Keratinocyte (primary cell): ENCODE results near the gene SELENOV.

Source experiments
- EZH2 ChIP-seq: IDR thresholded peaks from one replicate; pipeline ENCODE4 v1.6.1; 2012; ENCODE audit warnings: inconsistent platforms, mild to moderate bottlenecking, low read length, moderate library complexity
- TF ChIP-seq, protein P1 (sequence below), 3 experiments: IDR thresholded peaks in 1 of 3; conservative IDR thresholded peaks in 1 of 3; optimal IDR thresholded peaks in 1 of 3; 2 replicates in 2 of 3; 3 replicates in 1 of 3; pipeline versions ENCODE3 to v1.5.1; 2011; ENCODE audit warnings: low read length in 3 of 3, mild to moderate bottlenecking in 3 of 3, moderate library complexity in 2 of 3, control low read depth in 1 of 3, inconsistent platforms in 1 of 3; ENCODE audit not compliant: insufficient read depth in 2 of 3; ENCODE audit errors: extremely low read depth in 1 of 3

DNA sequence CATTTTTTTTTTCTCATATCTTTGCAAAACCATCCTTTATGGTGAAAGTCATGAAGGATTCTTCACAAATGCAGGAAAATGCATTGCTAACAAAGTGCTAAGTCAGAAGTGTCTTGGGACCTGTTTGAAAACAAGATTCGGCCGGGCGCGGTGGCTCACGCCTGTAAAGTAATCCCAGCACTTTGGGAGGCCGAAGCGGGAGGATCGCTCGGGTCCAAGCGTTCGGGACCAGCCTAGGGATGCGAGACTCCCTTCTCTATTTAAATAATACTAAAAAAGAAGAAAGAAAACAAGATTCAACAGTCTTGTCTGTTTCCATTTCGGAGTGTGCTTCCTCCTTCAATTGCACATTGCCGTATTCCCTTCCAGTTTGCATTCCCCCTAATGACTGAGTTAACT is 16.9 kb downstream of the SELENOV start:
- TF ChIP-seq EZH2, result no peak
- TF ChIP-seq, protein P1, sequence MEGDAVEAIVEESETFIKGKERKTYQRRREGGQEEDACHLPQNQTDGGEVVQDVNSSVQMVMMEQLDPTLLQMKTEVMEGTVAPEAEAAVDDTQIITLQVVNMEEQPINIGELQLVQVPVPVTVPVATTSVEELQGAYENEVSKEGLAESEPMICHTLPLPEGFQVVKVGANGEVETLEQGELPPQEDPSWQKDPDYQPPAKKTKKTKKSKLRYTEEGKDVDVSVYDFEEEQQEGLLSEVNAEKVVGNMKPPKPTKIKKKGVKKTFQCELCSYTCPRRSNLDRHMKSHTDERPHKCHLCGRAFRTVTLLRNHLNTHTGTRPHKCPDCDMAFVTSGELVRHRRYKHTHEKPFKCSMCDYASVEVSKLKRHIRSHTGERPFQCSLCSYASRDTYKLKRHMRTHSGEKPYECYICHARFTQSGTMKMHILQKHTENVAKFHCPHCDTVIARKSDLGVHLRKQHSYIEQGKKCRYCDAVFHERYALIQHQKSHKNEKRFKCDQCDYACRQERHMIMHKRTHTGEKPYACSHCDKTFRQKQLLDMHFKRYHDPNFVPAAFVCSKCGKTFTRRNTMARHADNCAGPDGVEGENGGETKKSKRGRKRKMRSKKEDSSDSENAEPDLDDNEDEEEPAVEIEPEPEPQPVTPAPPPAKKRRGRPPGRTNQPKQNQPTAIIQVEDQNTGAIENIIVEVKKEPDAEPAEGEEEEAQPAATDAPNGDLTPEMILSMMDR (optimal IDR thresholded peaks at IDR 0.05 in 1 of 3, IDR thresholded peaks at IDR 0.05 in 1 of 3, conservative IDR thresholded peaks at IDR 0.05 in 1 of 3; ENCODE audit: extremely low read depth in 1 of 3, insufficient read depth in 2 of 3, low read length in 3 of 3), result no peak
